ENCODE results near the gene RB1. TPM values are rescaled to one million over a fixed set of nuclear protein-coding genes. Genes with fewer than 3 reads are reported as not detected.

The RB1 gene
- total RNA-seq, 2 experiments from 2014 or later: 33.5 to 84.4 TPM

- no peak for TF ChIP-seq EZH2phosphoT487 (IDR thresholded peaks at IDR 0.05; ENCODE audit: borderline replicate concordance, low read depth, low read length)
- no peak for TF ChIP-seq CTCF (conservative IDR thresholded peaks at IDR 0.05; ENCODE audit: low read length)
- no peak for DNase-seq (ENCODE audit: low spot score)
- Histone ChIP-seq H2AFZ (ENCODE audit: low read length) (no peak overlapping the region), H4K20me1 (ENCODE audit: insufficient read depth, low read length) (no peaks in the 10 kb centered on the region; the same call in 1 of the 2 replicates), H3K36me3 (ENCODE audit: insufficient read depth, low read length) (peaks cover 41% of the 10 kb centered on the region), H3K4me3 (ENCODE audit: low read depth, low read length, poor library complexity, severe bottlenecking) (no peak overlapping the region), H3K9me3 (ENCODE audit: low read length) (no peaks in the 10 kb centered on the region), H3K27ac (ENCODE audit: low read depth, low read length, poor library complexity, severe bottlenecking) (no peak overlapping the region), H3K4me2 (ENCODE audit: low read length) (no peak overlapping the region), H3K79me2 (ENCODE audit: insufficient read depth, low read depth, low read length) (no peaks in the 10 kb centered on the region), H3K4me1 (ENCODE audit: insufficient read depth, low read length, poor library complexity, severe bottlenecking) (peaks cover 51% of the 10 kb centered on the region), H3K9me2 (ENCODE audit: insufficient read depth, low read length) (no peaks in the 10 kb centered on the region)
- ChIA-PET CTCF (ENCODE audit: unreplicated experiment) (no interaction called here), POLR2A (no interaction called here)
- BruUV-seq (replicated peaks): no TSS peak
- intact Hi-C loops (cut with micrococcal nuclease; ENCODE audit: unreplicated experiment): no loop called here
Measured at GRCh38 chr13:48490241-48490640, 186.7 kb downstream of the RB1 start.

GRCh38 chr13:48491423-48492095 is 188.0 kb downstream of the RB1 start:
- no peak for DNase-seq (ENCODE audit: low spot score)
- H3K27ac ChIP-seq (ENCODE audit: low read depth, low read length, poor library complexity, severe bottlenecking): peak overlapping the region; percentile 68
- peak overlapping the region; percentile 61 for H3K4me3 ChIP-seq (ENCODE audit: low read depth, low read length, poor library complexity, severe bottlenecking)
- 0 out of 2 replicates have a peak overlapping the region, but pooled peaks have one; percentile 11 for H2AFZ ChIP-seq (ENCODE audit: low read length)
- H3K36me3 ChIP-seq (ENCODE audit: insufficient read depth, low read length): peaks cover 34% of the 10 kb centered on the region
- H3K4me2 ChIP-seq (ENCODE audit: low read length): peak overlapping the region; percentile 86
- no peaks in the 10 kb centered on the region for H3K79me2 ChIP-seq (ENCODE audit: insufficient read depth, low read depth, low read length)
- H3K9me2 ChIP-seq (ENCODE audit: insufficient read depth, low read length): no peaks in the 10 kb centered on the region
- TSS peak; percentile 50 for BruUV-seq (replicated peaks)
- H3K4me1 ChIP-seq (ENCODE audit: insufficient read depth, low read length, poor library complexity, severe bottlenecking): peaks cover 51% of the 10 kb centered on the region
- no peak for TF ChIP-seq EZH2phosphoT487 (IDR thresholded peaks at IDR 0.05; ENCODE audit: borderline replicate concordance, low read depth, low read length)
- no peak for TF ChIP-seq CTCF (conservative IDR thresholded peaks at IDR 0.05; ENCODE audit: low read length)
- intact Hi-C loops (cut with micrococcal nuclease; ENCODE audit: unreplicated experiment): loop anchor here (1.0 kb wide), 4 partner anchors 14 to 88 kb away; no protein-coding TSS in a partner anchor
- H3K9me3 ChIP-seq (ENCODE audit: low read length): no peaks in the 10 kb centered on the region
- H4K20me1 ChIP-seq (ENCODE audit: insufficient read depth, low read length): no peaks in the 10 kb centered on the region; the same call in 1 of the 2 replicates
- CTCF ChIA-PET (ENCODE audit: unreplicated experiment): no interaction called here
- POLR2A ChIA-PET: interaction anchor here (1.1 to 1.2 kb wide), 5 partner anchors 13 to 41 kb away, joined by 3 to 5 read pairs (median 3); partner anchors contain the start of gene RCBTB2

GRCh38 chr13:48492096-48492440 is 188.5 kb downstream of the RB1 start:
- H3K36me3 ChIP-seq (ENCODE audit: insufficient read depth, low read length): peaks cover 30% of the 10 kb centered on the region
- intact Hi-C loops (cut with micrococcal nuclease; ENCODE audit: unreplicated experiment): loop anchor here (1.0 kb wide), 4 partner anchors 13 to 87 kb away; no protein-coding TSS in a partner anchor
- DNase-seq (ENCODE audit: low spot score): no peak
- peak overlapping the region; percentile 86 for H3K4me2 ChIP-seq (ENCODE audit: low read length)
- TF ChIP-seq EZH2phosphoT487 (IDR thresholded peaks at IDR 0.05; ENCODE audit: borderline replicate concordance, low read depth, low read length): no peak
- H2AFZ ChIP-seq (ENCODE audit: low read length): peak overlapping the region; percentile 11; the same call in 1 of the 2 replicates
- no peaks in the 10 kb centered on the region for H3K9me2 ChIP-seq (ENCODE audit: insufficient read depth, low read length)
- peaks cover 51% of the 10 kb centered on the region for H3K4me1 ChIP-seq (ENCODE audit: insufficient read depth, low read length, poor library complexity, severe bottlenecking)
- H4K20me1 ChIP-seq (ENCODE audit: insufficient read depth, low read length): no peaks in the 10 kb centered on the region; the same call in 1 of the 2 replicates
- no TSS peak for BruUV-seq (replicated peaks)
- no peaks in the 10 kb centered on the region for H3K79me2 ChIP-seq (ENCODE audit: insufficient read depth, low read depth, low read length)
- peak overlapping the region; percentile 61 for H3K4me3 ChIP-seq (ENCODE audit: low read depth, low read length, poor library complexity, severe bottlenecking)
- H3K27ac ChIP-seq (ENCODE audit: low read depth, low read length, poor library complexity, severe bottlenecking): peak overlapping the region; percentile 68
- no peaks in the 10 kb centered on the region for H3K9me3 ChIP-seq (ENCODE audit: low read length)
- POLR2A ChIA-PET: interaction anchor here (1.1 to 1.2 kb wide), 5 partner anchors 13 to 41 kb away, joined by 3 to 5 read pairs (median 3); partner anchors contain the start of gene RCBTB2
- CTCF ChIA-PET (ENCODE audit: unreplicated experiment): no interaction called here

Data from OCI-LY7 (cell line).